NCI-H345 (cell line): ENCODE measurements around the gene KRTAP4-3.
"Not testable (repeated sequence)": the region's sequence is repeated elsewhere in the genome, so short reads cannot be mapped to it uniquely, and the experiment has no call there.

Source experiments
- DNase-seq: peaks from one replicate; lab custom pipeline; 2025; lab: John Stamatoyannopoulos, UW

Gene KRTAP4-3

GRCh38 chr17:41151525-41151924 is 16.5 kb downstream of the KRTAP4-3 start:
- no peak for DNase-seq

DNA sequence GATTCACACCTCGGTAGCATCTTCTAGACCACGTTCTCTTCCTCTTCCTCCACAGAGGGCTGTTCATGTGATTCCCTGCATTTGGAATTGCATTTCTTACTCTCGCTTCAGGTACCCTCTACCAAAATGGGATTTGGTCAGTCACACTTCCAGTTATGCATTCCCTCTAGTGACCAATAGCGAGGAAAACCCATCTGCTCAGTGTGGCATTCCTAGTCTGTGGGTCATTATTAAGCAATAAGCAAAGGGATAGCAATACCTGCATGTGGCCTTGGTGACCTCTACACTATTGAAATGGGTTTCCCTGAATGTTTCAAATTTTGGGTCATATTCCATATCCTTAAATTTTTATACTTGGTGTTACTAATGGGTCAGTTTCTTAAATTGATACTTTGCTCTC is 18.0 kb downstream of the KRTAP4-3 start:
- no peak for DNase-seq

DNA sequence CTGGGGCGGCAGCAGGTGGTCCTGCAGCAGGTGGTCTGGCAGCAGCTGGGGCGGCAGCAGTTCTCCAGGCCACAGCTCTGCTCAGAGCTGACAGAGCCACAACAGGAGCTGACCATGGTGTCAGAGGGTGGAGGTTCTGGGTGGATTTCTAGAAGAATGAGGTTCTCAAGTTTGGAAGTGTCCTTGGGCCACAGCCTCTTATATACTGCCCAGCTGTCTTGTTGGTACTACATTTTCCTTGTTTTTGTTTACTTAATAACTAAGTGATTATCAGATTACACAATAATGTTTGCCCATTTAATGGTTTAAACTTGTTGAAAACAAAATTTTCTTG is 18.4 kb downstream of the KRTAP4-3 start, which contains the start of gene KRTAP4-5:
Gene KRTAP4-5, minus strand, starts transcription at position 174 of the 334 bp plus-strand sequence. Its CDS starts 58 bp downstream, at position 116.
- no peak for DNase-seq

DNA sequence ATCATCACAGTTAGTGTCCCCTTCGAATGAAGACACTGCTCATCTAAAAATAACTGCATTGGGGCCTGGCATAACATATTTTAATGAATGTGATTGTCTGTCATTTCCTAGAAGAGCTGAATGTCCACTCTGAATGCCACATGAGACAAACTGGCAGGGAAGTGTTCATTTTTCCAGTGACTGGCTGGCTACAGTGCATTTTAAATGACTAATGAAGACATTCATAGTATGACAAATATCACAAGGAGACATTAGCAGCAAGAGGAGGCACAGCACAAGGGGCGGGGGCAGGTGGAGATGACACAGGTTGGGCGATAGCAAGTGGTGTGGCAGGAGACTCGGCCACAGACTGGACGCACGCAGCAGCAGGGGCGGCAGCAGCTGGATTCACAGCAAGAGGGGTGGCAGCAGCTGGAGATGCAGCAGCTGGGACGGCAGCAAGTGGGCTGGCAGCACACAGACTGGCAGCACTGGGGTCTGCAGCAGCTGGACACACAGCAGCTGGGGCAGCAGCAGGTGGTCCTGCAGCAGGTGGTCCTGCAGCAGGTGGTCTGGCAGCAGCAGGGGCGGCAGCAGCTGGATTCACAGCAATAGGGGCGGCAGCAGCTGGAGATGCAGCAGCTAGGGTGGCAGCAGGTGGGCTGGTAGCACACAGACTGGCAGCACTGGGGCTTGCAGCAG is 18.9 kb downstream of the KRTAP4-3 start:
- DNase-seq: not testable (repeated sequence)

DNA sequence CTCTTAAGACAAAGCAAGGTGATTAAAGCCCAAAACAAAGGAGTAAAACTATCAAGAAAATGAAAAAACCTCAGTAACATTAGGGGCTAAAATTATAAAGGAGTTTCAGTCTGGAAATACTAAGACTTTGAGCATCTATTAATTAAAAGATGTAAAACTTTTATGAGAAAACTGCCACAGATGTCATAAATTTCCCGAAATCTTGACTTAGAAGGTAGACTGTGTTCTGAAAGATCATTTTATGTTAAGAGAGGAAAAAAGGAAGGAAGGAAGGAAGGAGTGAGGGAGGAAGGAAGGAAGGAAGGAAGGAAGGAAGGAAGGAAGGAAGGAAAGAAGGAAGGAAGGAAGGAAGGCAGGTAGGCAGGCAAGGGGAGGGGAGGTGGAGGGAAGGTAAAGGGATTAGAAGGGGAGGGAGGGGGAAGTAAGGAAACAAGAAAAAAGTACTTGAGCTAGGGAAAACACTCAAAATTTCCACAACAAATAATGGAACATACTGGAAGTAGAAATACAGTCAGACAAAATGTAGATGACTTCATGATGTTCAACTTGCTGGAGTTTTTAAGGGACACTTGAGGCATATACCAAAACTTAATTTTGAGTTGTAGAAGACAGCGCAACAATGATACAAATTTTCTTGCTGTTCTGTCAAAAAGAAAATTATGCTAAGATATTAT is 20.4 kb downstream of the KRTAP4-3 start:
- DNase-seq: no peak

DNA sequence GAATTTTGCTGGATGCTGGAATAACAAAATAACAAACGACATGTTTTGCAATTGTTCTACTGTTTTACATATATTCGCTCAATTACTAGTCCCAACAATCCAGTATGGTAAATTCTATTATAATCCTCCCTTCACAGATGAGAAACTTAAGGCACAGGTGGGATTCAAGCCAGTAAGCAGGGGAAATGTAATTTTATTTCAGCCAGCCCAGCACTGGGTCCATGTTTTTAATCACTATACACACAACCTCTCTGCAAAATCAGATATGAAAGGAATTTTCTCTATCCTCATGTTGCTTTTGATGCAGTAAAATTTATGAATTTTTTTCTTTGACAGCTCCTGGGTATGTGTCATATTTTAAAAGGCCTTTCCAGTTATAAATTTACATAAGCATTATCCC is 22.8 kb downstream of the KRTAP4-3 start:
- no peak for DNase-seq

GRCh38 chr17:41144846-41145245 is 23.2 kb downstream of the KRTAP4-3 start:
- DNase-seq: no peak

DNA sequence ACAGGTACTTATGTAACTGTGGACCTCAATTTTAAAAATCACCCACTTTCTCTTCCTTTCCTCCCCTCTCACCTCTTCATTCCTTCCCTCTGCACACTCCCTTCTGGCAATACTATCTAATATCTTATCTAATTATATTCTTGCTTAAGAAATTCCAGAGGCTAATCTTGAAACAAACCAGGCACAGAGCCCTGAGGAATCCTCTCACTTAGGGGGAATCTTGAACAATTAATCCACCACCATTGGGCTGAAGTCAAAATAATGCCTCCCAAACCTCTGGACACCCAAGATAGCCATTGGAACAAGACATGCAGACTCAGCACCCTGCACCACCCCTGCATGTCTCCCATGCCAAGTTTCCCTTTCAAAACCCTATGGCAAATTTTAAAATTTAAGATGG is 26.7 kb downstream of the KRTAP4-3 start:
- DNase-seq: no peak

DNA sequence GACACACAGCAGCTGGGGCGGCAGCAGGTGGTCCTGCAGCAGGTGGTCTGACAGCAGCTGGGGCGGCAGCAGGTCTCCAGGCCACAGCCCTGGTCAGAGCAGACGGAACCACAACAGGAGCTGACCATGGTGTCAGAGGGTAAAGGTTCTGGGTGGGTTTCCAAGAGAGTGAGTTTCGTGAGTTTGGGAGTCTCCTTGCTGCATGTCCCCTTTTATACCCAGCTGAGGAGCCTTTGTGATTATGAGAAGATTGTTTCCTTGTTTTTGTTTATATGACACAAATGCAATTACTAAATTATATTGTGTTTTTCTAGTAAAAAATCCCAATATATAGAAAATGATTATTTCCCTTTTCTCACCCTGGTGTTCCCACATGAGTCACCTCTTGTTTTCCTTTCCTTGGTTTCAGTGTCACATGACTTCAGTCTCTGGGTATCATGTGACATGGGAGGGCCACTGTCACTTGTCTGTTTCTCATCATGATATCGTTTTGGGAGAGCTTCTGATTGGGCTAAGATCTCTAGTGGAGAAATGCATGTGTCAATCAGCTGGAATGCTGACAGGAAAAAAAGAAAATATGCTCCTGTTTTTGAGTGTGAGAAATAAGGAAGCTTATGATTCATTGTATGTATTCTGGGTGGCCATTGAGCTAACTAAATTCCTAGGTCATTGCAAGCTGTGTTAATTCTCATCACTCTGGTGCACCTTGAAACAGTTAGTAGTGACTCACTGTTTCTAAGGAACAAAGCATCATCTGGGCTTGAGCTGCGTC is 27.5 kb downstream of the KRTAP4-3 start, which contains the start of gene KRTAP4-6:
Gene KRTAP4-6, minus strand, starts transcription at position 185 of the 772 bp plus-strand sequence. Its CDS starts 57 bp downstream, at position 128.
- DNase-seq: no peak

DNA sequence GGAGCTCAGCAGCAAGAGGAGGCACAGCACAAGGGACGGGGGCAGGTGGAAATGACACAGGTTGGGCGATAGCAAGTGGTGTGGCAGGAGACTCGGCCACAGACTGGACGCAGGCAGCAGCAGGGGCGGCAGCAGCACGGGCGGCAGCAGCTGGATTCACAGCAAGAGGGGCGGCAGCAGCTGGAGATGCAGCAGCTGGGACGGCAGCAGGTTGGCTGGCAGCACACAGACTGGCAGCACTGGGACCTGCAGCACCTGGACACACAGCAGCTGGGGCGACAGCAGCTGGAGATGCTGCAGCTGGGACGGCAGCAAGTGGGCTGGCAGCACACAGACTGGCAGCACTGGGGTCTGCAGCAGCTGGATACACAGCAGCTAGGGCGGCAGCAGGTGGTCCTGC is 28.2 kb downstream of the KRTAP4-3 start:
- not testable (repeated sequence) for DNase-seq

DNA sequence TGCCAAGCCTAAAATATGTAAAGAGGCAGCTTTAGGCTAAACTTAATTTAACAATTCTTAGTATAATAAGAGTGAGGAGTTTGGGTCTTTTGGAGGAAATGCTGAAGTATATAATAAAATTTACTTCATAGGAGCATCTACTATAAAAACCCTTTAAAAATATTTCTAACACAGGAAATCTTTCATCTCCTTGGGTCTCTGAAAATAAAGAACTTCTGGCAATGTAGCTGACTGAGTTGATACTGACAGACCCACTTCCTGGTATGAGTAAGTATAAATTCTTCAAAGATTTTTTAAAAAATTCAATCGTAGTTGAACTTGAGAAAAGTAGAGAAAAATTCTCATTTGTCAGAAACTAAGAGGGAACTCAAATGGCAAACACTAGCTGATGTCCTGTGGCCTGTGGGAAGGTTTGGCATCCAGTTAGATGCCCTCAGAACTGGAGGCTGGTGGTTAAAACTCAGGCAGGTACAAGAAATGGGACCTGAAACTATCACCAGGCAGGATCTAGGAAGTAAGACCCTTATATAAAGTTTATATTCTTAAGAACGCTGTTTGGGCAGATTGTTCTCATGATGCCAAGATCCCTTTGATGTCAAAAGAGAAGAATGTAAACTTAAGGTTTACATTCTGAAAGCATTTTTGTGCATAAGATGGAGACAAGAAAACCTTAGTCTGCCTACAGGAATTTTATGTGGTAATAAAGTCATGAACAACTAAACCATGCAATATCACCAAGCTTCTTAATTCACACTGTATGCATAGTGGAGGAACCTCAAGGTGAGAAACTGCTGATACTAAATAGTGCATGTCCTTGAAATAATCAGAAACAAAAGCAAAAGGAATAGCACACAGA is 33.9 kb downstream of the KRTAP4-3 start:
- DNase-seq: no peak

DNA sequence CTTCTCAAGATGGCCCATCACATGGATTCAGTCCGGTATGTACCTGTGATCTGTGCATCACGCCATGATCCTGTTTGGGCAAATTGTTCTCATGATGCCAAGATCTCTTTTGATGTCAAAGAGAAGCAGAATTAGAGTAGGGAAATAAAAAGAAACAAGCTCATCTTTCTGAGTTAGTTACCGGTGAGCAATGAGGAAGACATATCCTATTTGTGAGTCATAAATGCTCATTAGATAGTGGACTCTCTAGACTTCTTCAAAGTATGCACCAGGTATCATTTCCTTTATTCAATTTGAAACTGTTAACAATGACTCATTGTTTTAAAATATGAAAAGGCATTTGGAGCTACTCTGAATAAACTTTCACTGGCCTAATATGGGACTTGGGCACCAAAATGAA is 36.0 kb downstream of the KRTAP4-3 start:
- no peak for DNase-seq

DNA sequence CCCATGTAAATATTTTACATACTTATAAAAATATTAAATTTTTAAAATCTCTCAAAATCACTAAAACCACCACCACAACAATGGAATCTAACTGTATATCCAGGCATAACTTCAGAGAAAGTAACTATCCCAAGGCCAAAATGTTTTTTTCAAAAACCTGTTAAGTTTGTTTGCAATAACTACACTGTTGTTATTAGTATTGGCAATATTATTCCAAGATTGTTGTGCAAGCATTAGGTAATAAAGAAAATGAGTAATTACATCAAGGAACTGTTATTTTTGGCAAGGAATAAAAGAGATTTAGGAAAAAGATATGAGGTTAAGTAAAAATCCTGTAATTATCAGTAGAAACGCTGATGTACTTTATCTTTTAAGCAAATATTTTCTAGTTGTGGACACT is 40.6 kb downstream of the KRTAP4-3 start:
- DNase-seq: no peak

GRCh38 chr17:41126412-41126811 is 41.6 kb downstream of the KRTAP4-3 start:
- no peak for DNase-seq

DNA sequence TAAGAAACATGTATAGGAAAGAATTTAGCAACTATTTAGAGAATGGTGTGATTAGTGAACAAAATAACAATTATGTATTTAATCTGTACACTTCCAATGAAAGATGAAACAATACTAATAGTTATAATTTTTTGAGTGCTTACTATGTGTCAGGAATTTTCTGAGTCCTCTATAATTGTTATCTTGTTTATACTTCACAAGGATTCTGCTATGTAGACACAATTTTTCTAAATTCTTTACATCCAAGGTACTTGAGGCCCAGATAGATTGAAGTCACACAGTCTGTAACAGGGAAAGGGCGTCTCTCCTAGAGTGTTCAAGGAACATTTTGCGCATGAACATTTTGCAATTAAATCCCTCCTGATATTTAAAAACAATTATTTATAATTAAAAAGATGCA is 43.0 kb downstream of the KRTAP4-3 start:
- DNase-seq: no peak

- not testable (repeated sequence) for DNase-seq
Measured at GRCh38 chr17:41123991-41124371, 44.0 kb downstream of the KRTAP4-3 start, which contains the start of gene KRTAP4-12. Gene KRTAP4-12 (minus strand): TSS chr17:41124182. CDS start chr17:41124122, 60 bp downstream.

- DNase-seq: not testable (repeated sequence)
Measured at GRCh38 chr17:41123292-41123990, 44.6 kb downstream of the KRTAP4-3 start.

GRCh38 chr17:41121742-41122141 is 46.3 kb downstream of the KRTAP4-3 start:
- DNase-seq: no peak

DNA sequence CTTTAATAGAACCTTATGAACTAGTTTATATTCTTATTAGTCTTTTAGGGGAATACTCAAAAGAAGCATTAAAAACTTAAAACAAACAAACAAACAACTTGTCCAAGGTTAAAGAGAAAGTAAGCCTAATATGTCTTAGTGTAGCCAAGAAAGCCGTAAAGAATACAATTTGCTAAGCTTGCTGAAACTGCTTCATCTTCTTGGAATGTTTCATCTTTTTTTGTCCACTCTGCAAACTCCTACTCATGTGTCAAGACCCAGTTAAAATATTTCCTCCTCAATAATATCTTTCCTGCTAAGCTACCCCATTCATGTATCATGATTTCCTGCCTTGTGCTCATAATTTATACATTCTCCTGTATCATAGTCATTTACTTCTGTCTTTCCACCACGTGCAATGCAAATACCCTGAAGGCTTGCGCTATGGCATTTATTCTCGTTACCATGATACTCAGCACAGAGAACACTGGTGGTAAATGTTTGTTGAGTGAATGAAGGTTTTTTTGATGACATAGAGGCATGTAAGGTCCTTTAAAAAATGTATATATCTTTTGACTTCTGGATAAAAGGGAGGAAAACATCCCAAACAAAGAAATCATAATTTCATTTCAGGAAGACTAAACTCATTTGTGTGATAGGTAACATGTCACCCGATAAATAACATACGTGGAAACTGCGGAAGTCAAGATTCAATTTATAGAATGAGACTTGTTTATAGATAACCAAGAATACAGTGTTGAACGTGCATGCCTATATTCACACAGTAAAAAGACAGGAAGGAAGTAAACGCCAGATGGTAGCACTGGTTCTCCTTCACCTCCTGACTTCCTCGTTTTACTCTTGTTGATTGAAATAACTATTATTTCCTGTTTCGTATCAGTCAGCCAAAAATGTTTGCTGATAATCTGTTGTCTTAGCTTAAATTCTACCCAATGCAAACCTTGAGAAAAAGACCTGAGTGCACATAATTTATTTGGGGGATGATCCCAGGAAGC is 48.0 kb downstream of the KRTAP4-3 start:
- not testable (repeated sequence) for DNase-seq

- DNase-seq: no peak
Measured at GRCh38 chr17:41118721-41119120, 49.3 kb downstream of the KRTAP4-3 start.
